ENCODE measurements around the gene PRIMA1.

Gene PRIMA1

GRCh38 chr14:93708311-93708734 lies 80.0 kb downstream of the PRIMA1 start:
- H3K27me3 ChIP-seq (ENCODE audit: low read length), result no peaks in the 10 kb centered on the region
- H3K36me3 ChIP-seq (ENCODE audit: low read length), result no peaks in the 10 kb centered on the region
- no peaks in the 10 kb centered on the region for H3F3A ChIP-seq (ENCODE audit: insufficient read depth)
- no peaks in the 10 kb centered on the region for H3K9me2 ChIP-seq (replicated peaks; ENCODE audit: insufficient read depth, low read length)
- no peak overlapping the region for H3K27ac ChIP-seq (ENCODE audit: low read depth, low read length)
- no peaks in the 10 kb centered on the region for H3K79me2 ChIP-seq (ENCODE audit: insufficient read depth, low read length)
- no peak overlapping the region for H3K4me2 ChIP-seq (ENCODE audit: low read depth, low read length, poor library complexity, severe bottlenecking)
- H2AFZ ChIP-seq (ENCODE audit: low read depth, low read length, severe bottlenecking), result no peak overlapping the region
- no peak for TF ChIP-seq CTCF (IDR thresholded peaks at IDR 0.05; ENCODE audit: insufficient read depth, low read length, poor library complexity, severe bottlenecking)
- no peak for TF ChIP-seq EZH2phosphoT487 (conservative IDR thresholded peaks at IDR 0.05; ENCODE audit: low read length)
- no peaks in the 10 kb centered on the region for H4K20me1 ChIP-seq (ENCODE audit: low read depth, low read length)
- H3K9me3 ChIP-seq (ENCODE audit: insufficient read depth, low read length), result no peaks in the 10 kb centered on the region
- no peak overlapping the region for H3K4me3 ChIP-seq (ENCODE audit: insufficient read depth, low read length, poor library complexity, severe bottlenecking)
- no peak overlapping the region for H3K9ac ChIP-seq (ENCODE audit: low read length)

- H3K9me2 ChIP-seq (replicated peaks; ENCODE audit: insufficient read depth, low read length), result no peaks in the 10 kb centered on the region
- H3K9ac ChIP-seq (ENCODE audit: low read length), result no peak overlapping the region
- no peak overlapping the region for H2AFZ ChIP-seq (ENCODE audit: low read depth, low read length, severe bottlenecking)
- no peak overlapping the region for H3K27ac ChIP-seq (ENCODE audit: low read depth, low read length)
- no peak overlapping the region for H3K4me3 ChIP-seq (ENCODE audit: insufficient read depth, low read length, poor library complexity, severe bottlenecking)
- no peaks in the 10 kb centered on the region for H3F3A ChIP-seq (ENCODE audit: insufficient read depth)
- no peaks in the 10 kb centered on the region for H3K36me3 ChIP-seq (ENCODE audit: low read length)
- H3K9me3 ChIP-seq (ENCODE audit: insufficient read depth, low read length), result no peaks in the 10 kb centered on the region
- no peak overlapping the region for H3K4me2 ChIP-seq (ENCODE audit: low read depth, low read length, poor library complexity, severe bottlenecking)
- no peaks in the 10 kb centered on the region for H3K79me2 ChIP-seq (ENCODE audit: insufficient read depth, low read length)
- no peaks in the 10 kb centered on the region for H4K20me1 ChIP-seq (ENCODE audit: low read depth, low read length)
- H3K27me3 ChIP-seq (ENCODE audit: low read length), result no peaks in the 10 kb centered on the region
- TF ChIP-seq EZH2phosphoT487 (conservative IDR thresholded peaks at IDR 0.05; ENCODE audit: low read length) (no peak), CTCF (IDR thresholded peaks at IDR 0.05; ENCODE audit: insufficient read depth, low read length, poor library complexity, severe bottlenecking) (no peak)
Observed at GRCh38 chr14:93707475-93707874, 80.8 kb downstream of the PRIMA1 start.

GRCh38 chr14:93706360-93706955 lies 81.8 kb downstream of the PRIMA1 start:
- H3K9ac ChIP-seq (ENCODE audit: low read length), result no peak overlapping the region
- H3K27ac ChIP-seq (ENCODE audit: low read depth, low read length), result no peak overlapping the region
- no peaks in the 10 kb centered on the region for H3K9me2 ChIP-seq (replicated peaks; ENCODE audit: insufficient read depth, low read length)
- no peaks in the 10 kb centered on the region for H3K27me3 ChIP-seq (ENCODE audit: low read length)
- no peaks in the 10 kb centered on the region for H3K79me2 ChIP-seq (ENCODE audit: insufficient read depth, low read length)
- H3K36me3 ChIP-seq (ENCODE audit: low read length), result no peaks in the 10 kb centered on the region
- no peak overlapping the region for H3K4me2 ChIP-seq (ENCODE audit: low read depth, low read length, poor library complexity, severe bottlenecking)
- H2AFZ ChIP-seq (ENCODE audit: low read depth, low read length, severe bottlenecking), result no peak overlapping the region
- H4K20me1 ChIP-seq (ENCODE audit: low read depth, low read length), result no peaks in the 10 kb centered on the region
- TF ChIP-seq CTCF (IDR thresholded peaks at IDR 0.05; ENCODE audit: insufficient read depth, low read length, poor library complexity, severe bottlenecking) (no peak), EZH2phosphoT487 (conservative IDR thresholded peaks at IDR 0.05; ENCODE audit: low read length) (no peak)
- no peak overlapping the region for H3K4me3 ChIP-seq (ENCODE audit: insufficient read depth, low read length, poor library complexity, severe bottlenecking)
- H3F3A ChIP-seq (ENCODE audit: insufficient read depth), result no peaks in the 10 kb centered on the region
- H3K9me3 ChIP-seq (ENCODE audit: insufficient read depth, low read length), result no peaks in the 10 kb centered on the region
